ENCODE results near the gene PRG3. TPM values are rescaled to one million over a fixed set of nuclear protein-coding genes. Genes with fewer than 3 reads are reported as not detected.
A peak's percentile ranks its signal among the peaks of the same experiment; 100 is the strongest.

PRG3 gene
- total RNA-seq, 1 donor from 2014 or later, result not detected

DNA sequence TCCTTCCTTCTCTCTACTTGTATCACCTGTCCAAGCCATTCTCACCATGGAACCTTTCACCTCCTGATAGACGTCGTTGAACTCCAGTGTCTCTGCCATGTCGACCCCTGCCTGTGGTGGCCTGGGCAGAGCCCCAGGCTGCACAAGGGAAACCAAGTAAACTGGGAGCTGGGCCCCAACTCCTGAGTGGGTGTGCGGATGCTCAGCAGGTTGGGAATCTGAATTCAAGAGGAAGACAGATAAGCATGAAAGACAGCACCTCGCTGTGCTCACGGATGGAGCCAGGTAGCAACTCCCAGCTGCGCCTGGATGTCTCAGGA is 46.0 kb downstream of the PRG3 start:
- H3K4me1 Mint-ChIP-seq (ENCODE audit: low read depth), result peaks cover 34% of the 10 kb centered on the region
- DNase-seq (ENCODE audit: low spot score), result no peak
- intact Hi-C loops (cut with micrococcal nuclease), result loop anchor here (1.0 to 10.0 kb wide), 6 partner anchors 10 to 460 kb away; partner anchors contain the start of genes SLC43A3, TIMM10 and YPEL4
- H3K36me3 Mint-ChIP-seq (ENCODE audit: low read depth), result peaks cover 51% of the 10 kb centered on the region
- peak overlapping the region; percentile 63 for H3K27ac Mint-ChIP-seq
- H3K9me3 Mint-ChIP-seq, result no peaks in the 10 kb centered on the region
- peaks cover 6% of the 10 kb centered on the region for H3K27me3 Mint-ChIP-seq (ENCODE audit: low read depth)
- H3K4me3 Mint-ChIP-seq (ENCODE audit: low read depth), result peak overlapping the region; percentile 92

- Mint-ChIP-seq H3K4me3 (ENCODE audit: low read depth) (no peak overlapping the region), H3K36me3 (ENCODE audit: low read depth) (peaks cover 71% of the 10 kb centered on the region), H3K9me3 (no peaks in the 10 kb centered on the region), H3K27ac (no peak overlapping the region), H3K27me3 (ENCODE audit: low read depth) (no peaks in the 10 kb centered on the region), H3K4me1 (ENCODE audit: low read depth) (peaks cover 46% of the 10 kb centered on the region)
- intact Hi-C loops (cut with micrococcal nuclease), result loop anchor here (10.0 kb wide), 1 partner anchor 462 kb away; no protein-coding TSS in a partner anchor
- no peak for DNase-seq (ENCODE audit: low spot score)
Observed at GRCh38 chr11:57332694-57333440, 48.1 kb downstream of the PRG3 start.

- H3K36me3 Mint-ChIP-seq (ENCODE audit: low read depth), result peaks cover 83% of the 10 kb centered on the region
- no peak overlapping the region for H3K4me3 Mint-ChIP-seq (ENCODE audit: low read depth)
- no peaks in the 10 kb centered on the region for H3K27me3 Mint-ChIP-seq (ENCODE audit: low read depth)
- no peaks in the 10 kb centered on the region for H3K9me3 Mint-ChIP-seq
- intact Hi-C loops (cut with micrococcal nuclease), result loop anchor here (10.0 kb wide), 1 partner anchor 463 kb away; no protein-coding TSS in a partner anchor
- peaks cover 54% of the 10 kb centered on the region for H3K4me1 Mint-ChIP-seq (ENCODE audit: low read depth)
- no peak for DNase-seq (ENCODE audit: low spot score)
- H3K27ac Mint-ChIP-seq, result no peak overlapping the region
Observed at GRCh38 chr11:57331720-57332119, 49.2 kb downstream of the PRG3 start.

DNA sequence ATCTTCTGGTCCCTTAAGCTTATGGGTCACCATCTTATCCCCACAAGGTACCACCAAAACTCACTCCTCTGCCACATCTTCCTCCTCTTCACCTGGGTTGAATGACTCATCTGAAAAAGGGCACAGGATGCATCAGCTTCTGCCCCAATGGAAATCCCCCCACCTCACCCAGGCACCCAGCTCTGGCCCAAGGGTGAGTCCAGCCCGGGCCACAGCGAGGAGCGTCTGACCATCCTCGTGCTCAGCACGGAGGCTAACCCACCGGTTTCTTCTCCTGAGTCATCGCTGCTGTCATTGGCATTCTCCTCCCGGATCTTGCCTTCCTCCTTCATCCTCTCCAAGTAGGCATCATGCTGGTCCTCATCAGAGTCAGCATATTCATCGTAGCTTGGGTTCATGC is 50.9 kb downstream of the PRG3 start:
- Mint-ChIP-seq H3K27ac (peak overlapping the region; percentile 55), H3K4me1 (ENCODE audit: low read depth) (peaks cover 60% of the 10 kb centered on the region), H3K36me3 (ENCODE audit: low read depth) (peaks cover 99% of the 10 kb centered on the region), H3K27me3 (ENCODE audit: low read depth) (no peaks in the 10 kb centered on the region), H3K9me3 (no peaks in the 10 kb centered on the region), H3K4me3 (ENCODE audit: low read depth) (no peak overlapping the region)
- no peak for DNase-seq (ENCODE audit: low spot score)
- intact Hi-C loops (cut with micrococcal nuclease), result loop anchor here (10.0 kb wide), 1 partner anchor 465 kb away; no protein-coding TSS in a partner anchor

- Mint-ChIP-seq H3K4me1 (ENCODE audit: low read depth) (peaks cover 45% of the 10 kb centered on the region), H3K9me3 (no peaks in the 10 kb centered on the region), H3K27ac (peak overlapping the region; percentile 5), H3K27me3 (ENCODE audit: low read depth) (no peaks in the 10 kb centered on the region), H3K4me3 (ENCODE audit: low read depth) (no peak overlapping the region), H3K36me3 (ENCODE audit: low read depth) (peaks cover 76% of the 10 kb centered on the region)
- DNase-seq (ENCODE audit: low spot score), result no peak
- intact Hi-C loops (cut with micrococcal nuclease), result no loop called here
Observed at GRCh38 chr11:57327721-57328120, 53.2 kb downstream of the PRG3 start.

Other genes with a start within 250 kb of the PRG3 start
- gene LRRC55, start 199.2 kb downstream of the PRG3 start, total RNA-seq, result not detected in 2 replicates
- gene APLNR, start 143.9 kb downstream of the PRG3 start, total RNA-seq, result not detected in 2 replicates
- gene TNKS1BP1, start 56.2 kb downstream of the PRG3 start, total RNA-seq, result 15.6 and 16.5 TPM in 2 replicates
- gene SSRP1, start 45.3 kb downstream of the PRG3 start, total RNA-seq, result 214 and 218 TPM in 2 replicates
- not detected in 2 replicates for gene P2RX3, start 42.8 kb downstream of the PRG3 start, total RNA-seq
- 0.18 TPM in 1 of 2 replicates, not detected in the other for gene PRG2, start 9.5 kb upstream of the PRG3 start, total RNA-seq
- 174 and 189 TPM in 2 replicates for gene SLC43A3, start 46.0 kb upstream of the PRG3 start, total RNA-seq
- gene RTN4RL2, start 79.4 kb upstream of the PRG3 start, total RNA-seq, result 0.18 TPM in 1 of 2 replicates, not detected in the other
- gene SLC43A1, start 134.6 kb upstream of the PRG3 start, total RNA-seq, result 27.6 and 30.9 TPM in 2 replicates
- 76.9 and 90.0 TPM in 2 replicates for gene TIMM10, start 149.6 kb upstream of the PRG3 start, total RNA-seq
- not detected in 2 replicates for gene SMTNL1, start 156.4 kb upstream of the PRG3 start, total RNA-seq
- gene UBE2L6, start 186.5 kb upstream of the PRG3 start, total RNA-seq, result 135 and 137 TPM in 2 replicates
- gene SERPING1, start 216.5 kb upstream of the PRG3 start, total RNA-seq, result not detected in 2 replicates